ENCODE measurements around the gene RXRB. TPM values are rescaled to one million over a fixed set of nuclear protein-coding genes. Genes with fewer than 3 reads are reported as not detected.

The RXRB gene
- total and polyA plus RNA-seq, 2 of the 8 experiments (the other 6 are each of a cell fraction or from before 2014, with no cell fraction given): 13.0 to 18.1 TPM

- TF ChIP-seq EZH2 (IDR thresholded peaks at IDR 0.05; ENCODE audit: low read depth, low read length, severe bottlenecking) (no peak), NRF1 (IDR thresholded peaks at IDR 0.05; ENCODE audit: low read depth, low read length) (no peak), SAP30 (IDR thresholded peaks at IDR 0.05; ENCODE audit: insufficient read depth, insufficient replicate concordance, low read length) (no peak), CBX5 (IDR thresholded peaks at IDR 0.05; ENCODE audit: low read depth, low read length) (no peak)
Measured at GRCh38 chr6:33217246-33217645, 16.8 kb upstream of the RXRB start (continued).

Measured in H1 (cell line).